Suprapubic skin (tissue), 4 donors: ENCODE measurements around the gene NFIA. TPM values are rescaled to one million over a fixed set of nuclear protein-coding genes. Genes with fewer than 3 reads are reported as not detected.
A peak's percentile ranks its signal among the peaks of the same experiment; 100 is the strongest.
"Not testable (repeated sequence)": the region's sequence is repeated elsewhere in the genome, so short reads cannot be mapped to it uniquely, and the experiment has no call there.

Experiments used
- DNase-seq, 2 donors: peaks; one replicate each; pipeline ENCODE4 v3.0.0-alpha.2; 2019; ENCODE audit warnings: low spot score in 2 of 2
- H3K27ac ChIP-seq: fragments of 200-600 bp; sonication (generic); one replicate; pipeline ENCODE4 v1.5.1; 2019
- H3K27me3 ChIP-seq: fragments of 200-600 bp; sonication (generic); one replicate; pipeline ENCODE4 v1.5.1; 2019
- H3K36me3 ChIP-seq: fragments of 200-600 bp; sonication (generic); one replicate; pipeline ENCODE4 v1.5.1; 2019
- H3K4me1 ChIP-seq: fragments of 200-600 bp; sonication (generic); one replicate; pipeline ENCODE4 v1.5.1; 2019
- H3K4me3 ChIP-seq: fragments of 200-600 bp; sonication (generic); one replicate; pipeline ENCODE4 v1.5.1; 2019; ENCODE audit warnings: mild to moderate bottlenecking
- H3K9me3 ChIP-seq: fragments of 200-600 bp; sonication (generic); one replicate; pipeline ENCODE4 v1.5.1; 2019
- EP300 ChIP-seq: sonication (generic); formaldehyde crosslinking; IDR thresholded peaks from one replicate; pipeline ENCODE4 v1.6.1; 2017; ENCODE audit warnings: antibody characterized with exemption
- POLR2A ChIP-seq, 2 donors: fragments of 450-650 bp; IDR thresholded peaks; one replicate each; pipeline ENCODE4 v1.6.1; 2017; ENCODE audit warnings: antibody characterized with exemption in 2 of 2, mild to moderate bottlenecking in 2 of 2, moderate library complexity in 2 of 2
- POLR2AphosphoS5 ChIP-seq, 3 donors: sonication (generic); formaldehyde crosslinking; IDR thresholded peaks; one replicate each; pipeline ENCODE4 v1.6.1; 2017; ENCODE audit warnings: antibody characterized with exemption in 3 of 3
- WGBS: methylation state at CpG from one replicate; pipeline ENCODE4 v1.1.5; 2018; 5-methylcytosine and 5-hydroxymethylcytosine counted together
- total RNA-seq, 4 donors: library from RNA; depleted of rRNA; stranded (reverse); fragments of >200 nt; gene quantifications; one replicate each; pipeline ENCODE4 v1.1.0, GENCODE V29; 2016
- TF ChIP-seq, protein P1 (sequence below), 2 donors: fragments of 200-600 bp in 1 of 2; fragments of 450-650 bp in 1 of 2; sonication (generic) in 1 of 2; IDR thresholded peaks; one replicate each; pipeline ENCODE4 v1.5.1; 2016 to 2019; ENCODE audit warnings: antibody characterized with exemption in 2 of 2, mild to moderate bottlenecking in 1 of 2, moderate library complexity in 1 of 2

The NFIA gene
- total RNA-seq, 4 donors from 2014 or later = 30.1 to 54.2 (median 48.2) TPM

DNA sequence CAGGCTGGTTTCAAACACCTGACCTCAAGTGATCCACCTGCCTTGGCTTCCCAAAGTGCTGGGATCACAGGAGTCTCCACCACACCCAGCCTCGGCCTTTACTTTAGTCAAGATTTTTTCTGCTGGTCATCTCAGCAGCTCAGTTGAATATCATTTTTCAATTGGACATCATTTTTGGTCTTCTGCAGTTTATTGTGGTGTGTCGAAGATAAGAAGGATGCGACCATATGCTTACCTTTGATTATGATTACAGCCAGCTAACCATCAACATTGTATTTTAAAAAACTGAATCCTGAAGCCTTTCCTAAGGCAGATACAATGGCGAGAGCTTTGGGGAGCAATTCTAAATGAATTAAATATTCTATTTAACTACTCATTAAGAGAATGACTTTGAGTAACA lies 12.3 kb upstream of the NFIA start:
- no peaks in the 10 kb centered on the region for H3K9me3 ChIP-seq
- H3K4me3 ChIP-seq = no peak overlapping the region
- DNase-seq = no peak
- TF ChIP-seq POLR2A (IDR thresholded peaks at IDR 0.05) (no peak), EP300 (no peak), POLR2AphosphoS5 (IDR thresholded peaks at IDR 0.05) (no peak)
- TF ChIP-seq, protein P1, sequence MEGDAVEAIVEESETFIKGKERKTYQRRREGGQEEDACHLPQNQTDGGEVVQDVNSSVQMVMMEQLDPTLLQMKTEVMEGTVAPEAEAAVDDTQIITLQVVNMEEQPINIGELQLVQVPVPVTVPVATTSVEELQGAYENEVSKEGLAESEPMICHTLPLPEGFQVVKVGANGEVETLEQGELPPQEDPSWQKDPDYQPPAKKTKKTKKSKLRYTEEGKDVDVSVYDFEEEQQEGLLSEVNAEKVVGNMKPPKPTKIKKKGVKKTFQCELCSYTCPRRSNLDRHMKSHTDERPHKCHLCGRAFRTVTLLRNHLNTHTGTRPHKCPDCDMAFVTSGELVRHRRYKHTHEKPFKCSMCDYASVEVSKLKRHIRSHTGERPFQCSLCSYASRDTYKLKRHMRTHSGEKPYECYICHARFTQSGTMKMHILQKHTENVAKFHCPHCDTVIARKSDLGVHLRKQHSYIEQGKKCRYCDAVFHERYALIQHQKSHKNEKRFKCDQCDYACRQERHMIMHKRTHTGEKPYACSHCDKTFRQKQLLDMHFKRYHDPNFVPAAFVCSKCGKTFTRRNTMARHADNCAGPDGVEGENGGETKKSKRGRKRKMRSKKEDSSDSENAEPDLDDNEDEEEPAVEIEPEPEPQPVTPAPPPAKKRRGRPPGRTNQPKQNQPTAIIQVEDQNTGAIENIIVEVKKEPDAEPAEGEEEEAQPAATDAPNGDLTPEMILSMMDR (IDR thresholded peaks at IDR 0.05) = no peak
- no peaks in the 10 kb centered on the region for H3K4me1 ChIP-seq
- H3K27me3 ChIP-seq = no peaks in the 10 kb centered on the region
- H3K36me3 ChIP-seq = no peaks in the 10 kb centered on the region
- WGBS = 95% methylated on average over 4 of the region's 4 CpGs
- H3K27ac ChIP-seq = no peak overlapping the region

GRCh38 chr1:61071205-61072130 lies 10.9 kb upstream of the NFIA start:
- Histone ChIP-seq H3K27me3 (no peaks in the 10 kb centered on the region), H3K4me1 (peaks cover 8% of the 10 kb centered on the region), H3K9me3 (no peaks in the 10 kb centered on the region), H3K36me3 (no peaks in the 10 kb centered on the region), H3K4me3 (no peak overlapping the region), H3K27ac (no peak overlapping the region)
- no peak for TF ChIP-seq POLR2AphosphoS5 (IDR thresholded peaks at IDR 0.05)
- no peak for TF ChIP-seq POLR2A (IDR thresholded peaks at IDR 0.05)
- no peak for TF ChIP-seq EP300
- TF ChIP-seq, protein P1 (IDR thresholded peaks at IDR 0.05) = no peak
- WGBS = 85% methylated on average over 6 of the region's 6 CpGs
- no peak for DNase-seq

- Histone ChIP-seq H3K27ac (no peak overlapping the region), H3K27me3 (no peaks in the 10 kb centered on the region), H3K4me1 (peaks cover 19% of the 10 kb centered on the region), H3K9me3 (no peaks in the 10 kb centered on the region), H3K4me3 (no peak overlapping the region), H3K36me3 (no peaks in the 10 kb centered on the region)
- WGBS = 97% methylated on average over 5 of the region's 5 CpGs
- no peak for DNase-seq
- TF ChIP-seq POLR2A (IDR thresholded peaks at IDR 0.05) (no peak), POLR2AphosphoS5 (IDR thresholded peaks at IDR 0.05) (no peak), EP300 (no peak)
- TF ChIP-seq, protein P1 (IDR thresholded peaks at IDR 0.05) = no peak
Measured at GRCh38 chr1:61073871-61074270, 8.5 kb upstream of the NFIA start.

- Histone ChIP-seq H3K4me1 (peaks cover 39% of the 10 kb centered on the region), H3K27ac (peak overlapping the region; percentile 92)
- 86% methylated on average over 16 of the region's 16 CpGs for WGBS
- H3K27me3 ChIP-seq, H3K4me3 ChIP-seq, H3K9me3 ChIP-seq, DNase-seq, H3K36me3 ChIP-seq: not testable (repeated sequence)
Measured at GRCh38 chr1:61075833-61076232, 6.5 kb upstream of the NFIA start.

DNA sequence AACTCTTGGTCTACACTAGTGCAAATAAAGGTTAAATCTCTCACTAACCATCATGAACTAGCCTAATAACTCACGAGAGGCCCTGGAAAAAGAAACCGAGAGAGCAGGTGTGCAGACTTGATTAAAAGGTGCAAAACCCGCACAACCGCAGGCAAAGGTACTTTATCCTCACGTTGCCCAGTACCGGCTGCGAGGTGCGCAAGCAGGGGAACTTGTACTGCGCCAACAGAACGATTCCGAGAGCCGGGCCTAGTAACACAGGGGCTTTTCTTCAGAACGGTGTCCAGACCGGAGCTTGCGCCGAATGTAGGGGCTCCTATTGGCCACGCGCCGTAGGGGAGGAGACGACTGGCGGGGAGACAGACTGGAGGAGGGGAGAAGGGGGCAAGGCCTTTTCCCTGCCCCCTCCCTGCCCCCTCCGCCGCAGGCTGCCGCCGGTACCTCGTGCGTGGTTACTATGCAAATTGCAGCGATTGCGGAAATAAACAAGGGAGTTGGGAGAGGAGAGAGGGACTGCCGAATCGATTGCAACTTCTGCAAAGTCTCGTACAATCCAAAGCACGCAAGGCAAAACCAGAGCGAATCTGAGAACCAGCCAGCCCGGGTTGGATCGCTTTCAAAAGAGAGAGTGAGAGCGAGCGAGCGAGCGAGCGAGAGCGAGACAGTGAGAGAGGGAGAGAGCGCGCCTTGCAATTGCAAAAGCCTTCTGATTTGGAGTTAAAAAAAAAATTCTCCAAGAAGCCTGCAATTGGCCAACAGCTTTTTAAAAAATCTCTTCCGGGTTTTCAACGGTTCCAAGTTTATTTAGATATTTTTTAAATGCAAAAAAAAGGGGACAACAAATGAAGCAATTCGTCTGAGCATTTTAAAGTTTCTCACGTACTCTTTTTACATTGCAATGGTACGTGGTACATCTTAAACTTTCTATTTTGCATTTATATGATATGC lies 5.4 kb upstream of the NFIA start:
- Histone ChIP-seq H3K9me3 (no peaks in the 10 kb centered on the region), H3K27me3 (no peaks in the 10 kb centered on the region), H3K36me3 (no peaks in the 10 kb centered on the region), H3K4me3 (peak overlapping the region; percentile 65), H3K27ac (peak overlapping the region; percentile 92), H3K4me1 (peaks cover 48% of the 10 kb centered on the region)
- TF ChIP-seq POLR2A (IDR thresholded peaks at IDR 0.05) (no peak), POLR2AphosphoS5 (IDR thresholded peaks at IDR 0.05) (peak in 2 of 3 donors; percentile 52 to 79)
- DNase-seq = peak; percentile 91
- WGBS = under 1% methylated on average over 49 of the region's 49 CpGs
